Measurements from ENCODE around the gene TEAD4.

The TEAD4 gene

GRCh38 chr12:3019005-3019680 is 59.9 kb downstream of the TEAD4 start:
- no peak for TF ChIP-seq CTCF (conservative IDR thresholded peaks at IDR 0.05)
- H3K27ac ChIP-seq: no peak overlapping the region

GRCh38 chr12:3020399-3020798 is 61.2 kb downstream of the TEAD4 start:
- H3K27ac ChIP-seq: no peak overlapping the region
- no peak for TF ChIP-seq CTCF (conservative IDR thresholded peaks at IDR 0.05)

- TF ChIP-seq CTCF (conservative IDR thresholded peaks at IDR 0.05): no peak
Measured at GRCh38 chr12:3020850-3021435, 61.7 kb downstream of the TEAD4 start.

GRCh38 chr12:3022411-3022810 is 63.2 kb downstream of the TEAD4 start:
- H3K27ac ChIP-seq: no peak overlapping the region
- no peak for TF ChIP-seq CTCF (conservative IDR thresholded peaks at IDR 0.05)

More at GRCh38 chr12:3020850-3021435, 61.7 kb downstream of the TEAD4 start:
- H3K27ac ChIP-seq: no peak overlapping the region

GRCh38 chr12:3022961-3023360 is 63.8 kb downstream of the TEAD4 start:
- no peak overlapping the region for H3K27ac ChIP-seq
- no peak for TF ChIP-seq CTCF (conservative IDR thresholded peaks at IDR 0.05)

GRCh38 chr12:3028108-3028507 is 68.9 kb downstream of the TEAD4 start:
- no peak overlapping the region for H3K27ac ChIP-seq
- no peak for TF ChIP-seq CTCF (conservative IDR thresholded peaks at IDR 0.05)

- TF ChIP-seq CTCF (conservative IDR thresholded peaks at IDR 0.05): no peak
- H3K27ac ChIP-seq: no peak overlapping the region
Measured at GRCh38 chr12:3030821-3031429, 71.7 kb downstream of the TEAD4 start.

Measured in VCaP (cell line).